HepG2 (cell line): ENCODE data around the gene PLEKHG4B. TPM values are rescaled to one million over a fixed set of nuclear protein-coding genes. Genes with fewer than 3 reads are reported as not detected.

ENCODE experiments used
- ARID5B ChIP-seq: IDR thresholded peaks from 2 replicates; pipeline ENCODE4 v1.4.0; 2020; ENCODE audit warnings: mild to moderate bottlenecking, missing genetic modification reagents
- DNMT1 ChIP-seq: sonication (generic); formaldehyde crosslinking; IDR thresholded peaks from 2 replicates; pipeline ENCODE4 v1.5.1; 2020; ENCODE audit warnings: mild to moderate bottlenecking, missing genetic modification reagents
- ELF3 ChIP-seq: IDR thresholded peaks from 2 replicates; pipeline ENCODE4 v1.6.1; 2016; ENCODE audit warnings: missing genetic modification reagents, missing compliant biosample characterization
- FOXC1 ChIP-seq: sonication (generic); formaldehyde crosslinking; IDR thresholded peaks from 2 replicates; pipeline ENCODE4 v1.8.0; 2022; ENCODE audit warnings: mild to moderate bottlenecking, missing genetic modification reagents, borderline replicate concordance
- HNF1B ChIP-seq: sonication (generic); formaldehyde crosslinking; IDR thresholded peaks from 2 replicates; pipeline ENCODE4 v1.5.1; 2020; ENCODE audit warnings: mild to moderate bottlenecking, moderate library complexity, missing genetic modification reagents
- HOMEZ ChIP-seq: IDR thresholded peaks from 2 replicates; pipeline ENCODE4 v1.6.1; 2016; ENCODE audit warnings: low read depth
- MAX ChIP-seq: IDR thresholded peaks from 2 replicates; pipeline ENCODE4 v1.6.1; 2012; ENCODE audit warnings: inconsistent platforms
- NCOR1 ChIP-seq: fragments of 200-600 bp; sonication (generic); IDR thresholded peaks from 2 replicates; pipeline ENCODE4 v1.7.0; 2017; ENCODE audit warnings: antibody characterized with exemption, low read length, borderline replicate concordance
- STAG1 ChIP-seq: sonication (generic); formaldehyde crosslinking; IDR thresholded peaks from 2 replicates; pipeline ENCODE4 v1.4.0; 2020; ENCODE audit warnings: missing genetic modification reagents
- XRCC5 ChIP-seq: fragments of 200-400 bp; formaldehyde crosslinking; optimal IDR thresholded peaks from 2 replicates; pipeline ENCODE3; 2017; ENCODE audit warnings: mild to moderate bottlenecking, low read length
- ZNF17 ChIP-seq: sonication (generic); formaldehyde crosslinking; IDR thresholded peaks from 2 replicates; pipeline ENCODE4 v1.5.0; 2020; ENCODE audit warnings: mild to moderate bottlenecking, missing genetic modification reagents
- ZNF646 ChIP-seq: sonication (generic); formaldehyde crosslinking; IDR thresholded peaks from 2 replicates; pipeline ENCODE4 v1.9.0; 2021; ENCODE audit warnings: mild to moderate bottlenecking, missing genetic modification reagents
- polyA plus RNA-seq, 8 experiments: library from polyadenylated mRNA; depleted of rRNA in 3 of 8; stranded (reverse) in 7 of 8; unstranded in 1 of 8; fragments of >200 nt; fragmentation: Illumina TruSeq in 4 of 8; extraction: Trizol in 4 of 8; gene quantifications; 2 replicates each; pipeline versions ENCODE4 v1.2.1 to v1.2.3, GENCODE V29; 2011 to 2016; ENCODE audit warnings: low read depth in 4 of 8, missing spikeins in 1 of 8, mixed read lengths in 1 of 8; ENCODE audit not compliant: insufficient read depth in 1 of 8
- total RNA-seq, 5 experiments: library from RNA; depleted of rRNA; stranded (reverse); fragments of >200 nt; fragmentation: Illumina TruSeq; extraction: Trizol; gene quantifications; 2 replicates each; pipeline ENCODE4 v1.2.3, GENCODE V29; 2016; ENCODE audit warnings: low read depth in 1 of 5

The PLEKHG4B gene
- total and polyA plus RNA-seq, 2 of the 13 experiments (the other 11 are each of a cell fraction or from before 2014, with no cell fraction given), result 0.09 TPM; not detected in 1

- TF ChIP-seq ARID5B (CRISPR knock-in tag) (0 out of 2 replicates have a peak, but pooled peaks have one; percentile 16), MAX (peak; percentile 63), FOXC1 (0 out of 2 replicates have a peak, but pooled peaks have one; percentile 48), NCOR1 (no peak), ZNF17 (no peak), ELF3 (no peak), HNF1B (CRISPR knock-in tag) (peak; percentile 62; the same call in 1 of the 2 replicates), ZNF646 (no peak), XRCC5 (peak; percentile 92), DNMT1 (no peak), STAG1 (CRISPR knock-in tag) (peak; percentile 70), HOMEZ (CRISPR knock-in tag) (peak; percentile 61; the same call in 1 of the 2 replicates)
Measured at GRCh38 chr5:188488-189481, 96.8 kb downstream of the PLEKHG4B start (continued).
